C4-2B (cell line): ENCODE measurements around the gene ZNF316.
"Not testable (repeated sequence)": the region's sequence is repeated elsewhere in the genome, so short reads cannot be mapped to it uniquely, and the experiment has no call there.

Source experiments
- H3K27ac ChIP-seq: fragments of 450-650 bp; 2 replicates; pipeline ENCODE4 v1.5.1; 2017
- CTCF ChIP-seq: fragments of 450-650 bp; conservative IDR thresholded peaks from 2 replicates; pipeline ENCODE4 v1.5.1; 2017; ENCODE audit warnings: mild to moderate bottlenecking
- ZFX ChIP-seq: fragments of 450-650 bp; IDR thresholded peaks from 2 replicates; pipeline ENCODE4 v1.6.1; 2017

ZNF316 gene

GRCh38 chr7:6622134-6622710 lies 14.9 kb upstream of the ZNF316 start:
- TF ChIP-seq ZFX (no peak), CTCF (no peak)
- no peak overlapping the region for H3K27ac ChIP-seq

- no peak overlapping the region for H3K27ac ChIP-seq
- TF ChIP-seq ZFX (no peak), CTCF (no peak)
Observed at GRCh38 chr7:6623589-6624245, 13.4 kb upstream of the ZNF316 start.

GRCh38 chr7:6624246-6624611 lies 12.9 kb upstream of the ZNF316 start:
- H3K27ac ChIP-seq, result no peak overlapping the region

GRCh38 chr7:6628045-6628444 lies 9.1 kb upstream of the ZNF316 start:
- TF ChIP-seq CTCF, result no peak
- TF ChIP-seq ZFX, result no peak

More at GRCh38 chr7:6624246-6624611, 12.9 kb upstream of the ZNF316 start:
- TF ChIP-seq ZFX, result no peak
- TF ChIP-seq CTCF, result no peak

GRCh38 chr7:6630007-6630849 lies 6.9 kb upstream of the ZNF316 start:
- no peak for TF ChIP-seq CTCF
- TF ChIP-seq ZFX, result peak; percentile 25; the same call in 1 of the 2 replicates
- peak overlapping the region; percentile 58 for H3K27ac ChIP-seq

More at GRCh38 chr7:6628045-6628444, 9.1 kb upstream of the ZNF316 start:
- H3K27ac ChIP-seq, result no peak overlapping the region

- TF ChIP-seq CTCF (no peak), ZFX (no peak)
- no peak overlapping the region for H3K27ac ChIP-seq
Observed at GRCh38 chr7:6631605-6632004, 5.5 kb upstream of the ZNF316 start.

- H3K27ac ChIP-seq, result no peak overlapping the region
- TF ChIP-seq ZFX, result no peak
Observed at GRCh38 chr7:6634021-6634420, 3.1 kb upstream of the ZNF316 start.

- H3K27ac ChIP-seq, result not testable (repeated sequence)
Observed at GRCh38 chr7:6634971-6635370, 2.1 kb upstream of the ZNF316 start.
